Panc1 (cell line): ENCODE measurements around the gene CCDC34. TPM values are rescaled to one million over a fixed set of nuclear protein-coding genes. Genes with fewer than 3 reads are reported as not detected.

Experiments
- ATAC-seq: fragments of 200-7000 bp; cut with Tn5 transposase; 2 replicates; pipeline ENCODE4 v1.9.1; 2020; ENCODE audit warnings: mild to moderate bottlenecking, moderate library complexity
- BruUV-seq: library from RNA; stranded (reverse); fragments of 400-500 nt; replicated peaks from 2 replicates; lab custom pipeline; 2021; lab: Mats Ljungman, UMichigan
- CTCF ChIA-PET: fragments of 300-600 bp; sonication (Branson Sonifier 250); formaldehyde crosslinking; loops from one replicate; lab custom pipeline; 2022; ENCODE audit warnings: antibody characterized with exemption; lab: Charles Lee
- POLR2A ChIA-PET: fragments of 300-600 bp; sonication (Branson Sonifier 250); formaldehyde crosslinking; loops from one replicate; lab custom pipeline; 2022; ENCODE audit warnings: antibody characterized with exemption; lab: Charles Lee
- DNase-seq: peaks from one replicate; pipeline ENCODE4 v3.0.0-alpha.2; 2010; ENCODE audit warnings: low read depth, low spot score
- H3K27ac ChIP-seq: 2 replicates; pipeline ENCODE4 v1.5.1; 2011; ENCODE audit warnings: mild to moderate bottlenecking, low read length, inconsistent platforms
- H3K27me3 ChIP-seq: fragments of 200-500 bp; sonication (Bioruptor generic); 2 replicates; pipeline ENCODE4 v1.6.0; 2014; ENCODE audit warnings: low read length, inconsistent platforms; ENCODE audit not compliant: control insufficient read depth, insufficient read depth
- H3K36me3 ChIP-seq: fragments of 200-500 bp; sonication (Bioruptor generic); 2 replicates; pipeline ENCODE4 v1.5.1; 2014; ENCODE audit warnings: inconsistent platforms, mild to moderate bottlenecking, low read length, moderate library complexity; ENCODE audit not compliant: control insufficient read depth, insufficient read depth
- H3K4me1 ChIP-seq: 2 replicates; pipeline ENCODE4 v1.5.1; 2011; ENCODE audit warnings: inconsistent platforms, mild to moderate bottlenecking, low read length, moderate library complexity; ENCODE audit not compliant: control insufficient read depth, insufficient read depth
- H3K4me3 ChIP-seq, 2 experiments: 2 replicates each; pipeline ENCODE4 v1.5.1; 2011 to 2012; ENCODE audit warnings: low read depth in 2 of 2, low read length in 2 of 2, mild to moderate bottlenecking in 2 of 2, inconsistent platforms in 1 of 2, moderate library complexity in 1 of 2
- H3K9me3 ChIP-seq: fragments of 200-500 bp; sonication (Bioruptor generic); 2 replicates; pipeline ENCODE4 v1.5.1; 2014; ENCODE audit warnings: low read depth, mild to moderate bottlenecking, inconsistent platforms, low read length, moderate library complexity; ENCODE audit not compliant: control insufficient read depth, insufficient read depth
- POLR2AphosphoS5 ChIP-seq: IDR thresholded peaks from 2 replicates; pipeline ENCODE4 v1.6.1; 2012; ENCODE audit warnings: mild to moderate bottlenecking, low read depth, low read length, moderate library complexity
- SIN3A ChIP-seq: IDR thresholded peaks from 2 replicates; pipeline ENCODE4 v1.6.1; 2012; ENCODE audit warnings: low read depth, mild to moderate bottlenecking, low read length, moderate library complexity, borderline replicate concordance; ENCODE audit not compliant: insufficient read depth
- TCF7L2 ChIP-seq: IDR thresholded peaks from 2 replicates; pipeline ENCODE4 v1.6.1; 2011; ENCODE audit warnings: mild to moderate bottlenecking, low read depth, low read length, inconsistent platforms
- in situ Hi-C: cut with HindIII; loops from 2 replicates; pipeline ENCODE4 v1.10.0; 2016; ENCODE audit warnings: low sequenced_read_pairs, low pct_unique_long_range_greater_than_20kb
- intact Hi-C: fragments of 100-400 bp; cut with micrococcal nuclease; formaldehyde crosslinking; loops from one replicate; pipeline ENCODE4 v1.10.0; 2022; ENCODE audit not compliant: unreplicated experiment
- total RNA-seq: library from RNA; stranded (reverse); gene quantifications from one replicate; pipeline ENCODE4 v1.2.1, GENCODE V29; 2021; ENCODE audit not compliant: unreplicated experiment
- TF ChIP-seq, protein P1 (sequence below): fragments of 450-650 bp; IDR thresholded peaks from 2 replicates; pipeline ENCODE4 v1.5.1; 2017; ENCODE audit warnings: mild to moderate bottlenecking
- TF ChIP-seq, protein P2 (sequence below), 2 experiments: IDR thresholded peaks; 2 replicates each; pipeline ENCODE4 v1.6.1; 2011 to 2012; ENCODE audit warnings: low read depth in 2 of 2, control low read depth in 1 of 2, low read length in 1 of 2, mild to moderate bottlenecking in 1 of 2, moderate library complexity in 1 of 2; ENCODE audit not compliant: insufficient read depth in 1 of 2

The CCDC34 gene
- total RNA-seq, 1 experiment from 2014 or later, result 28.3 TPM

DNA sequence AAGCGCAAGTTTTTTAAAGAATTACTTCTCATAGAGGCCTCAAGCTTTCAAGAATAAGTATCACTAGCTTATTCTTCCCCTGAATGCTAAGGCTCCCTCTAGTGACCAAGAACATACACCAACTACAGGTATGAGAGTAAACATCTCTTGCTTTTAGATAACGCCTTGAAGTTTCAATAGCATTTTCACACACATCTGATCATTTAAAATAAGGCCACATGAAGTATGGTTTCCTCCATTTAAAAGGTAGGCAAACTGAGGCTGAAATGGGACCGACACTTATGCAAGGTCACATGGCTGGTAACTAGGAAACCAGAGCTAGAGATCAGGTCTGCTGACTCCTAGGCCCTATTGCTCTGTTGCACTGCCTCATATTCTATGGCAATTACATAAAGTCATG lies 66.5 kb downstream of the CCDC34 start:
- in situ Hi-C loops, result no loop called here
- ChIA-PET CTCF (interaction anchor here (0.6 to 1.7 kb wide), 12 partner anchors 9 to 507 kb away, joined by 3 to 11 read pairs (median 4); partner anchors contain the start of gene CCDC34), POLR2A (no interaction called here)
- Histone ChIP-seq H3K27ac (peak overlapping the region; percentile 83), H3K4me3 (no peak overlapping the region), H3K9me3 (no peaks in the 10 kb centered on the region; the same call in 1 of the 2 replicates), H3K4me1 (peaks cover 14% of the 10 kb centered on the region; the same call in 1 of the 2 replicates), H3K27me3 (no peaks in the 10 kb centered on the region), H3K36me3 (no peaks in the 10 kb centered on the region)
- intact Hi-C loops, result loop anchor here (5.0 kb wide), 2 partner anchors 114 to 191 kb away; no protein-coding TSS in a partner anchor
- no TSS peak for BruUV-seq
- TF ChIP-seq SIN3A (no peak), POLR2AphosphoS5 (no peak), TCF7L2 (no peak)
- TF ChIP-seq, protein P1, sequence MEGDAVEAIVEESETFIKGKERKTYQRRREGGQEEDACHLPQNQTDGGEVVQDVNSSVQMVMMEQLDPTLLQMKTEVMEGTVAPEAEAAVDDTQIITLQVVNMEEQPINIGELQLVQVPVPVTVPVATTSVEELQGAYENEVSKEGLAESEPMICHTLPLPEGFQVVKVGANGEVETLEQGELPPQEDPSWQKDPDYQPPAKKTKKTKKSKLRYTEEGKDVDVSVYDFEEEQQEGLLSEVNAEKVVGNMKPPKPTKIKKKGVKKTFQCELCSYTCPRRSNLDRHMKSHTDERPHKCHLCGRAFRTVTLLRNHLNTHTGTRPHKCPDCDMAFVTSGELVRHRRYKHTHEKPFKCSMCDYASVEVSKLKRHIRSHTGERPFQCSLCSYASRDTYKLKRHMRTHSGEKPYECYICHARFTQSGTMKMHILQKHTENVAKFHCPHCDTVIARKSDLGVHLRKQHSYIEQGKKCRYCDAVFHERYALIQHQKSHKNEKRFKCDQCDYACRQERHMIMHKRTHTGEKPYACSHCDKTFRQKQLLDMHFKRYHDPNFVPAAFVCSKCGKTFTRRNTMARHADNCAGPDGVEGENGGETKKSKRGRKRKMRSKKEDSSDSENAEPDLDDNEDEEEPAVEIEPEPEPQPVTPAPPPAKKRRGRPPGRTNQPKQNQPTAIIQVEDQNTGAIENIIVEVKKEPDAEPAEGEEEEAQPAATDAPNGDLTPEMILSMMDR, result peak; percentile 80
- TF ChIP-seq, protein P2, sequence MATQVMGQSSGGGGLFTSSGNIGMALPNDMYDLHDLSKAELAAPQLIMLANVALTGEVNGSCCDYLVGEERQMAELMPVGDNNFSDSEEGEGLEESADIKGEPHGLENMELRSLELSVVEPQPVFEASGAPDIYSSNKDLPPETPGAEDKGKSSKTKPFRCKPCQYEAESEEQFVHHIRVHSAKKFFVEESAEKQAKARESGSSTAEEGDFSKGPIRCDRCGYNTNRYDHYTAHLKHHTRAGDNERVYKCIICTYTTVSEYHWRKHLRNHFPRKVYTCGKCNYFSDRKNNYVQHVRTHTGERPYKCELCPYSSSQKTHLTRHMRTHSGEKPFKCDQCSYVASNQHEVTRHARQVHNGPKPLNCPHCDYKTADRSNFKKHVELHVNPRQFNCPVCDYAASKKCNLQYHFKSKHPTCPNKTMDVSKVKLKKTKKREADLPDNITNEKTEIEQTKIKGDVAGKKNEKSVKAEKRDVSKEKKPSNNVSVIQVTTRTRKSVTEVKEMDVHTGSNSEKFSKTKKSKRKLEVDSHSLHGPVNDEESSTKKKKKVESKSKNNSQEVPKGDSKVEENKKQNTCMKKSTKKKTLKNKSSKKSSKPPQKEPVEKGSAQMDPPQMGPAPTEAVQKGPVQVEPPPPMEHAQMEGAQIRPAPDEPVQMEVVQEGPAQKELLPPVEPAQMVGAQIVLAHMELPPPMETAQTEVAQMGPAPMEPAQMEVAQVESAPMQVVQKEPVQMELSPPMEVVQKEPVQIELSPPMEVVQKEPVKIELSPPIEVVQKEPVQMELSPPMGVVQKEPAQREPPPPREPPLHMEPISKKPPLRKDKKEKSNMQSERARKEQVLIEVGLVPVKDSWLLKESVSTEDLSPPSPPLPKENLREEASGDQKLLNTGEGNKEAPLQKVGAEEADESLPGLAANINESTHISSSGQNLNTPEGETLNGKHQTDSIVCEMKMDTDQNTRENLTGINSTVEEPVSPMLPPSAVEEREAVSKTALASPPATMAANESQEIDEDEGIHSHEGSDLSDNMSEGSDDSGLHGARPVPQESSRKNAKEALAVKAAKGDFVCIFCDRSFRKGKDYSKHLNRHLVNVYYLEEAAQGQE (IDR thresholded peaks at IDR 0.05; ENCODE audit: insufficient read depth in 1 of 2, low read depth in 2 of 2, low read length in 1 of 2), result no peak
- DNase-seq, result peak; percentile 41
- ATAC-seq, result peak; percentile 90

GRCh38 chr11:27295928-27296327 lies 67.1 kb downstream of the CCDC34 start:
- POLR2A ChIA-PET, result no interaction called here
- ATAC-seq (0 out of 2 replicates have a peak, but pooled peaks have one; percentile 52), DNase-seq (no peak)
- in situ Hi-C loops (no loop called here), intact Hi-C loops (loop anchor here (5.0 kb wide), 2 partner anchors 114 to 191 kb away; no protein-coding TSS in a partner anchor)
- peak overlapping the region; percentile 83 for H3K27ac ChIP-seq
- CTCF ChIA-PET, result interaction anchor here (0.6 to 1.7 kb wide), 12 partner anchors 9 to 507 kb away, joined by 3 to 11 read pairs (median 4); partner anchors contain the start of gene CCDC34
- H3K4me1 ChIP-seq, result peaks cover 14% of the 10 kb centered on the region; the same call in 1 of the 2 replicates
- H3K9me3 ChIP-seq, result no peaks in the 10 kb centered on the region; the same call in 1 of the 2 replicates
- TF ChIP-seq SIN3A, result no peak
- TF ChIP-seq, protein P1, result no peak
- no peak for TF ChIP-seq TCF7L2
- TF ChIP-seq, protein P2 (IDR thresholded peaks at IDR 0.05; ENCODE audit: insufficient read depth in 1 of 2, low read depth in 2 of 2, low read length in 1 of 2), result no peak
- TF ChIP-seq POLR2AphosphoS5, result no peak
- H3K27me3 ChIP-seq, result no peaks in the 10 kb centered on the region
- no TSS peak for BruUV-seq
- no peak overlapping the region for H3K4me3 ChIP-seq
- H3K36me3 ChIP-seq, result no peaks in the 10 kb centered on the region
